GM06990 (cell line): ENCODE data around the gene CNGA2.
A peak's percentile ranks its signal among the peaks of the same experiment; 100 is the strongest.

Experiments used
- DNase-seq: peaks from one replicate; pipeline ENCODE4 v3.0.0-alpha.2; 2011; ENCODE audit not compliant: insufficient read length; ENCODE audit errors: extremely low read depth
- H3K27me3 ChIP-seq: replicated peaks from 2 replicates; pipeline ENCODE4 v1.6.0; 2011; ENCODE audit warnings: low read length; ENCODE audit not compliant: control insufficient read depth, insufficient read depth
- H3K36me3 ChIP-seq: 2 replicates; pipeline ENCODE4 v1.5.1; 2011; ENCODE audit warnings: low read length; ENCODE audit not compliant: control insufficient read depth, insufficient read depth
- H3K4me3 ChIP-seq: replicated peaks from 2 replicates; pipeline ENCODE4 v1.5.1; 2011; ENCODE audit warnings: low read depth, mild to moderate bottlenecking, control low read depth, low read length
- TF ChIP-seq, protein P1 (sequence below): IDR thresholded peaks from 2 replicates; pipeline ENCODE4 v1.5.1; 2011; ENCODE audit warnings: low read length, control low read depth, mild to moderate bottlenecking, inconsistent platforms; ENCODE audit not compliant: insufficient read depth, poor library complexity, severe bottlenecking

CNGA2 gene

DNA sequence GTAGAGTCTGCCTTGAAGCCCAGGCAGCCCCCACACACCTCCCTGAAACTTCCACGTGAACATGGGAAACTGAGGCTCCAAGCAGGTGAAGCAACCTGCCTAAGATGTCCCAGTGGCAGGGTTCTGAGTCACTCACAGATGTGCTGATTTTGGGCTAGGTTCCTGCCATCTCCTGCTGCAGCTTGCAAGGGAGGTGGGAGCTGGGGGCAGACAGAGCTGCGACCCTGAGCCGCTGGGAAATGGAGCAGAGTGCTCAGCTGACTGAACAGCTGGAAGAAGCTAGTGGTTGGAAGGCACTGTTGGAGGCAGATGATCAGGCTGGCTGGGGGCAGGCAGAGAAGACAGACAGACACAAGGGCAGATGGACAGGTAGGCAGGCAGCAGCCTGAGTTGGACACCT is 22.3 kb upstream of the CNGA2 start:
- no peak for DNase-seq
- TF ChIP-seq, protein P1, sequence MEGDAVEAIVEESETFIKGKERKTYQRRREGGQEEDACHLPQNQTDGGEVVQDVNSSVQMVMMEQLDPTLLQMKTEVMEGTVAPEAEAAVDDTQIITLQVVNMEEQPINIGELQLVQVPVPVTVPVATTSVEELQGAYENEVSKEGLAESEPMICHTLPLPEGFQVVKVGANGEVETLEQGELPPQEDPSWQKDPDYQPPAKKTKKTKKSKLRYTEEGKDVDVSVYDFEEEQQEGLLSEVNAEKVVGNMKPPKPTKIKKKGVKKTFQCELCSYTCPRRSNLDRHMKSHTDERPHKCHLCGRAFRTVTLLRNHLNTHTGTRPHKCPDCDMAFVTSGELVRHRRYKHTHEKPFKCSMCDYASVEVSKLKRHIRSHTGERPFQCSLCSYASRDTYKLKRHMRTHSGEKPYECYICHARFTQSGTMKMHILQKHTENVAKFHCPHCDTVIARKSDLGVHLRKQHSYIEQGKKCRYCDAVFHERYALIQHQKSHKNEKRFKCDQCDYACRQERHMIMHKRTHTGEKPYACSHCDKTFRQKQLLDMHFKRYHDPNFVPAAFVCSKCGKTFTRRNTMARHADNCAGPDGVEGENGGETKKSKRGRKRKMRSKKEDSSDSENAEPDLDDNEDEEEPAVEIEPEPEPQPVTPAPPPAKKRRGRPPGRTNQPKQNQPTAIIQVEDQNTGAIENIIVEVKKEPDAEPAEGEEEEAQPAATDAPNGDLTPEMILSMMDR = no peak
- H3K27me3 ChIP-seq = no peaks in the 10 kb centered on the region; the same call in 1 of the 2 replicates
- no peaks in the 10 kb centered on the region for H3K36me3 ChIP-seq
- H3K4me3 ChIP-seq = no peak overlapping the region

DNA sequence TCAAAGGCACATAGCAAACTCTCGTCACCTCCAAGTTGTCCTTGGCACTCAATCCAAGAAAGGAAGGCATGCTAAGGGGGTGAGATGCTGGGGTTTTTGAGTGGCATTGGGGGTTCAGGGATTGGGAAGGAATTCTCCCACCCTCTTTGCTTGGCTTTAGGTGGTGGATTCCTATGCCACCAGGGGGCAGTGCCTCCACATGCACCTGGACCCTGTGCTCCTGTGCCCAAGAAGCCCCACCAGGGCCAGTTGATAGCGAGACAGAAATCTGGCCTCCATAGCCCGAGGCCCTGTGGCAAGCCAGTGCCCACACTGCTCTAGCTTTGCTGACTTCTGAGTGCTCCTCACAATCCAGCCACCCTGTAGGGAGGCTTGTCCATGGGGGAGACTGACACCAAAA is 20.7 kb upstream of the CNGA2 start:
- Histone ChIP-seq H3K36me3 (no peaks in the 10 kb centered on the region), H3K4me3 (no peak overlapping the region), H3K27me3 (no peaks in the 10 kb centered on the region; the same call in 1 of the 2 replicates)
- TF ChIP-seq, protein P1 = peak; percentile 78
- no peak for DNase-seq

DNA sequence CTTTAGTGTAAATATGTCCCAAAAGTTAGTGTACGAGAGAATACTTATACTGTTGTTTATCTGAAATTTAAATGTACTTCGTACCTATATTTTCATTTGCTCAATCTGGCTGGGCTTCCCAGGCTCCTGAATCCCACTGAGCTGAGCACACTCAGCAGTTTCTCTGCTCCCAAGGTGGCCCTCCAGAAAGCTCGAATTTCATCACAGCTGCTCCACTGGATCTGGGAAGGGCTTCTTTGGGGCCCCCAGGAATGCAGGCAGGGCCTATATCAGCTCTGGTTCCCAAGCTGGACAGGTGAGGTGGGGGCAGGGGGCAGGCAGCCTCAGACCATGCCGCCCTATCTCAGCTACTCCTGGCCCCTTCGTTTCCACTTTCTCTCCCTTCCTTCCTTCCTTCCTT is 20.2 kb upstream of the CNGA2 start:
- TF ChIP-seq, protein P1 = no peak

GRCh38 chrX:151715752-151716151 is 18.8 kb upstream of the CNGA2 start, which contains the start of gene FATE1:
TSS of gene FATE1 (plus strand) at chrX:151716035. CDS start at chrX:151716120, 85 bp downstream.
- TF ChIP-seq, protein P1 = no peak
- H3K4me3 ChIP-seq = no peak within 1 kb of the TSS
- H3K36me3 ChIP-seq = no peaks in the 10 kb centered on the region
- DNase-seq = no peak
- no peaks in the 10 kb centered on the region; the same call in 1 of the 2 replicates for H3K27me3 ChIP-seq

More for the DNA sequence above, 20.2 kb upstream of the CNGA2 start:
- no peak for DNase-seq
- Histone ChIP-seq H3K4me3 (no peak overlapping the region), H3K36me3 (no peaks in the 10 kb centered on the region), H3K27me3 (no peaks in the 10 kb centered on the region; the same call in 1 of the 2 replicates)

- TF ChIP-seq, protein P1 = peak; percentile 68
- peak; percentile 18 for DNase-seq
- H3K27me3 ChIP-seq = no peaks in the 10 kb centered on the region
- no peaks in the 10 kb centered on the region for H3K36me3 ChIP-seq
- H3K4me3 ChIP-seq = no peak overlapping the region
These were observed 12.2 kb upstream of the CNGA2 start for GRCh38 chrX:151722241-151722846.
